SK-N-SH (cell line): ENCODE measurements around the gene CUL7. TPM values are rescaled to one million over a fixed set of nuclear protein-coding genes. Genes with fewer than 3 reads are reported as not detected.

Source experiments
- CTCF ChIA-PET: fragments of 300-600, 350-600 bp; formaldehyde crosslinking; extraction: SDS; loops from one replicate; lab custom pipeline; 2021; lab: Yijun Ruan, JAX
- POLR2A ChIA-PET: fragments of 350-600 bp; sonication (Branson Sonifier 250); formaldehyde crosslinking; extraction: SDS; loops from one replicate; lab custom pipeline; 2020; ENCODE audit warnings: antibody characterized with exemption, inconsistent platforms; lab: Yijun Ruan, JAX
- DNase-seq: peaks from one replicate; pipeline ENCODE4 v3.0.0; 2012
- H2AFZ ChIP-seq: fragments of 200-600 bp; sonication (generic); 2 replicates; pipeline ENCODE4 v1.8.1; 2016; ENCODE audit warnings: antibody characterized with exemption, mild to moderate bottlenecking, low read depth
- H3F3A ChIP-seq: fragments of 200-600 bp; sonication (generic); replicated peaks from 2 replicates; pipeline ENCODE3; 2016; ENCODE audit warnings: antibody characterized with exemption, mild to moderate bottlenecking; ENCODE audit not compliant: insufficient read depth
- H3K27ac ChIP-seq, 2 experiments: fragments of 200-500 bp in 1 of 2; fragments of 200-600 bp in 1 of 2; sonication (Bioruptor generic) in 1 of 2; sonication (generic), shearing (Covaris generic) in 1 of 2; 2 replicates each; pipeline versions ENCODE4 v1.5.1 to v1.6.1; 2014 to 2016; ENCODE audit warnings: low read depth in 2 of 2, inconsistent platforms in 1 of 2, low read length in 1 of 2, mild to moderate bottlenecking in 1 of 2, mixed read lengths in 1 of 2
- H3K27me3 ChIP-seq: fragments of 200-600 bp; sonication (generic), shearing (Covaris generic); 2 replicates; pipeline ENCODE4 v1.6.1; 2016; ENCODE audit warnings: mixed run types; ENCODE audit not compliant: insufficient read depth
- H3K36me3 ChIP-seq, 2 experiments: fragments of 200-500 bp in 1 of 2; fragments of 200-600 bp in 1 of 2; sonication (Bioruptor generic) in 1 of 2; sonication (generic) in 1 of 2; replicated peaks in 1 of 2; 2 replicates each; pipeline versions ENCODE3 to v1.5.1; 2014 to 2016; ENCODE audit warnings: low read length in 1 of 2, mild to moderate bottlenecking in 1 of 2; ENCODE audit not compliant: insufficient read depth in 2 of 2, control insufficient read depth in 1 of 2
- H3K4me1 ChIP-seq, 2 experiments: fragments of 200-500 bp in 1 of 2; fragments of 200-600 bp in 1 of 2; sonication (Bioruptor generic) in 1 of 2; sonication (generic), shearing (Covaris generic) in 1 of 2; 2 replicates each; pipeline versions ENCODE4 v1.5.1 to v1.6.1; 2014 to 2016; ENCODE audit warnings: low read depth in 1 of 2, low read length in 1 of 2, mixed run types in 1 of 2; ENCODE audit not compliant: insufficient read depth in 2 of 2, control insufficient read depth in 1 of 2
- H3K4me2 ChIP-seq: fragments of 200-600 bp; sonication (generic), shearing (Covaris generic); 2 replicates; pipeline ENCODE4 v1.6.1; 2017; ENCODE audit warnings: mixed run types
- H3K4me3 ChIP-seq, 2 experiments: fragments of 200-500 bp in 1 of 2; fragments of 200-600 bp in 1 of 2; sonication (Bioruptor generic) in 1 of 2; sonication (generic), shearing (Covaris generic) in 1 of 2; 2 replicates each; pipeline versions ENCODE4 v1.5.1 to v1.8.1; 2014 to 2016; ENCODE audit warnings: low read depth in 2 of 2, inconsistent platforms in 1 of 2, low read length in 1 of 2, mild to moderate bottlenecking in 1 of 2, mixed read lengths in 1 of 2, moderate library complexity in 1 of 2
- H3K79me2 ChIP-seq: fragments of 200-600 bp; sonication (generic); 2 replicates; pipeline ENCODE4 v1.8.1; 2017; ENCODE audit warnings: mild to moderate bottlenecking; ENCODE audit not compliant: insufficient read depth
- H3K9ac ChIP-seq: fragments of 200-600 bp; sonication (generic); 2 replicates; pipeline ENCODE4 v1.6.1; 2017; ENCODE audit warnings: mixed run types
- H3K9me2 ChIP-seq: fragments of 200-600 bp; sonication (generic); 2 replicates; pipeline ENCODE4 v1.6.1; 2017; ENCODE audit warnings: mixed run types
- H3K9me3 ChIP-seq: fragments of 200-600 bp; sonication (generic); 2 replicates; pipeline ENCODE4 v1.6.1; 2017; ENCODE audit warnings: mixed run types, mild to moderate bottlenecking, moderate library complexity
- H4K20me1 ChIP-seq: fragments of 200-600 bp; sonication (generic); 2 replicates; pipeline ENCODE4 v1.6.1; 2017; ENCODE audit warnings: mild to moderate bottlenecking, mixed run types; ENCODE audit not compliant: insufficient read depth
- ELF1 ChIP-seq: IDR thresholded peaks from 2 replicates; pipeline ENCODE4 v1.4.0; 2012
- FOXJ3 ChIP-seq: sonication (generic); formaldehyde crosslinking; IDR thresholded peaks from 2 replicates; pipeline ENCODE4 v1.5.1; 2020; ENCODE audit warnings: mild to moderate bottlenecking, missing genetic modification reagents
- NFIC ChIP-seq: IDR thresholded peaks from 2 replicates; pipeline ENCODE4 v1.4.0; 2012; ENCODE audit warnings: borderline replicate concordance
- RAD21 ChIP-seq: IDR thresholded peaks from 2 replicates; pipeline ENCODE4 v1.6.1; 2012; ENCODE audit warnings: mild to moderate bottlenecking, low read length
- REST ChIP-seq: IDR thresholded peaks from 2 replicates; pipeline ENCODE4 v1.6.1; 2012; ENCODE audit warnings: mild to moderate bottlenecking, low read depth, low read length, moderate library complexity
- RFX5 ChIP-seq: IDR thresholded peaks from 2 replicates; pipeline ENCODE4 v1.6.1; 2012; ENCODE audit warnings: mild to moderate bottlenecking, improper control_type of control experiment, low read length
- RXRA ChIP-seq: IDR thresholded peaks from 2 replicates; pipeline ENCODE4 v1.4.0; 2012; ENCODE audit warnings: low read depth, mild to moderate bottlenecking, borderline replicate concordance
- SMC3 ChIP-seq: IDR thresholded peaks from 2 replicates; pipeline ENCODE4 v1.6.1; 2012; ENCODE audit warnings: low read depth, low read length, improper control_type of control experiment
- USF1 ChIP-seq: IDR thresholded peaks from 2 replicates; pipeline ENCODE4 v1.4.0; 2012; ENCODE audit warnings: low read depth, borderline replicate concordance
- USF2 ChIP-seq: fragments of 150-350 bp; IDR thresholded peaks from 2 replicates; pipeline ENCODE4 v1.6.1; 2017; ENCODE audit warnings: antibody characterized with exemption, low read length, low read depth, borderline replicate concordance
- WGBS: methylation state at CpG from one replicate; pipeline ENCODE4 v1.1.6; 2017; ENCODE audit warnings: low lambda C conversion rate; 5-methylcytosine and 5-hydroxymethylcytosine counted together
- polyA plus RNA-seq, 3 experiments: library from polyadenylated mRNA; depleted of rRNA; stranded (reverse); fragments of >200 nt; gene quantifications; 2 replicates each; pipeline ENCODE4 v1.2.3, GENCODE V29; 2012

CUL7 gene
- polyA plus RNA-seq, 1 of the 3 experiments (the other 2 are of a cell fraction): 46.9 TPM

- Histone ChIP-seq H3K4me2 (peak overlapping the region; percentile 92), H3K36me3 (peaks cover 28 to 50% of the 10 kb centered on the region in 2 experiments), H3K27me3 (no peaks in the 10 kb centered on the region), H3K9me2 (no peaks in the 10 kb centered on the region), H2AFZ (peak overlapping the region; percentile 81), H4K20me1 (peaks cover 12% of the 10 kb centered on the region; the same call in 1 of the 2 replicates), H3K27ac (peak overlapping the region; percentile 47 to 75; a peak in 3 of 4 replicates), H3K79me2 (peaks cover 70% of the 10 kb centered on the region), H3K4me3 (peak overlapping the region; percentile 47 to 85), H3K4me1 (peaks cover 3 to 36% of the 10 kb centered on the region in 2 experiments; a peak in 3 of 4 replicates), H3K9ac (peak overlapping the region; percentile 80), H3K9me3 (no peaks in the 10 kb centered on the region), H3F3A (peaks cover 13% of the 10 kb centered on the region)
- WGBS: 1% methylated on average over 23 of the region's 25 CpGs
- CTCF ChIA-PET: interaction anchor here (0.9 to 3.6 kb wide), 6 partner anchors 8 to 130 kb away, joined by 3 to 12 read pairs (median 3); no protein-coding TSS in a partner anchor
- TF ChIP-seq ELF1 (no peak), RXRA (no peak), RFX5 (0 out of 2 replicates have a peak, but pooled peaks have one; percentile 5), NFIC (no peak), USF2 (no peak), FOXJ3 (0 out of 2 replicates have a peak, but pooled peaks have one; percentile 25), REST (no peak)
- POLR2A ChIA-PET: interaction anchor here (1.0 to 2.3 kb wide), 11 partner anchors 13 to 157 kb away, joined by 3 to 12 read pairs (median 6); partner anchors contain the start of genes CNPY3, CUL7, KLC4 and MRPL2
- no peak for DNase-seq
These were observed 40.4 kb downstream of the CUL7 start for GRCh38 chr6:43013097-43013842.

GRCh38 chr6:43012364-43012763 is 41.3 kb downstream of the CUL7 start:
- DNase-seq: no peak
- Histone ChIP-seq H3K4me3 (peak overlapping the region; percentile 47 to 85), H3K27ac (peak overlapping the region in 1 of 2 experiments; percentile 2; a peak in 1 of 4 replicates), H3K9me2 (no peaks in the 10 kb centered on the region), H3K9ac (peak overlapping the region; percentile 80), H4K20me1 (peaks cover 12% of the 10 kb centered on the region; the same call in 1 of the 2 replicates), H3K36me3 (peaks cover 24 to 50% of the 10 kb centered on the region in 2 experiments), H3K4me2 (peak overlapping the region; percentile 92), H3K9me3 (no peaks in the 10 kb centered on the region), H2AFZ (no peak overlapping the region), H3K27me3 (no peaks in the 10 kb centered on the region), H3F3A (peaks cover 13% of the 10 kb centered on the region), H3K79me2 (peaks cover 61% of the 10 kb centered on the region), H3K4me1 (peaks cover 3 to 34% of the 10 kb centered on the region in 2 experiments; a peak in 3 of 4 replicates)
- ChIA-PET CTCF (interaction anchor here (0.7 to 1.3 kb wide), 5 partner anchors 13 to 158 kb away, joined by 3 read pairs; no protein-coding TSS in a partner anchor), POLR2A (interaction anchor here (0.5 to 1.2 kb wide), 4 partner anchors 12 to 67 kb away, joined by 3 read pairs; partner anchors contain the start of gene PPP2R5D)
- WGBS: 75% methylated on average over 2 of the region's 6 CpGs
- TF ChIP-seq RAD21 (no peak), USF1 (no peak), SMC3 (no peak)
